Measurements from ENCODE around the gene ASB6. TPM values are rescaled to one million over a fixed set of nuclear protein-coding genes. Genes with fewer than 3 reads are reported as not detected.

The ASB6 gene
- polyA plus RNA-seq, 1 of the 3 experiments (the other 2 are of a cell fraction) = 35.9 TPM

DNA sequence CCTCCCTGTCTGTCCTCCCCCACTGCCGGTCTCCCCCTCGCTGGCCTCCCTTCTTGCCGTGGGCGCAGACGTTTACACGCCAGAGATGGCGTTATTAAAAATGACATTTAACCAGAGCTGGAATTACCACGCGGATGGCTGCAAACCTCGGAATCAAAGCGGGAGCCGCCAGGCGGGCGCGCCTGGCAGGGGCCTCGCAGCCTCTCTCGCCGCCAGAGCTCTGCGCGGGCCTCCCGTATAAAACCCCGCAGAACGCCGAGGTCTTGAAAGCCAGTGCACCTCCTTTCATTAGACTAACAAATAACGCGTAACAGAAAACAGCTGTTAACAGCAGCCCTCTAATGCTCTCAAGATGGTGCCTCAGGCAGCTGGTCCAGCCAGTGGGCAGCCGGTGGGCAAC lies 33.7 kb upstream of the ASB6 start:
- Histone ChIP-seq H3K9me2 (no peaks in the 10 kb centered on the region), H3K27ac (ENCODE audit: low read depth in 2 of 2, low read length in 1 of 2) (peak overlapping the region in 1 of 2 experiments; percentile 86; a peak in 2 of 4 replicates), H4K20me1 (ENCODE audit: insufficient read depth) (no peaks in the 10 kb centered on the region), H3K4me3 (ENCODE audit: low read depth in 2 of 2, low read length in 1 of 2) (no peak overlapping the region; a peak in 1 of 4 replicates), H3K4me1 (ENCODE audit: control insufficient read depth in 1 of 2, insufficient read depth in 2 of 2, low read depth in 1 of 2, low read length in 1 of 2) (peaks cover 0 to 42% of the 10 kb centered on the region in 2 experiments; a peak in 2 of 4 replicates), H3K4me2 (no peak overlapping the region), H3K79me2 (ENCODE audit: insufficient read depth) (no peaks in the 10 kb centered on the region), H3F3A (replicated peaks; ENCODE audit: insufficient read depth) (no peaks in the 10 kb centered on the region), H3K27me3 (ENCODE audit: insufficient read depth) (peaks cover 14% of the 10 kb centered on the region; the same call in 1 of the 2 replicates), H2AFZ (ENCODE audit: low read depth) (no peak overlapping the region), H3K9ac (no peak overlapping the region), H3K36me3 (replicated peaks in 1 of 2; ENCODE audit: control insufficient read depth in 1 of 2, insufficient read depth in 2 of 2, low read length in 1 of 2) (no peaks in the 10 kb centered on the region), H3K9me3 (no peaks in the 10 kb centered on the region)
- CTCF ChIA-PET = interaction anchor here (0.9 to 4.2 kb wide), 7 partner anchors 9 to 119 kb away, joined by 3 to 36 read pairs (median 6); partner anchors contain the start of gene ASB6
- POLR2A ChIA-PET = interaction anchor here (0.7 to 1.3 kb wide), 4 partner anchors 9 to 24 kb away, joined by 3 to 7 read pairs (median 4); partner anchors contain the start of gene PRRX2
- 58% methylated on average over 26 of the region's 27 CpGs for WGBS (ENCODE audit: low lambda C conversion rate)
- DNase-seq = peak; percentile 88
- TF ChIP-seq, protein P1, sequence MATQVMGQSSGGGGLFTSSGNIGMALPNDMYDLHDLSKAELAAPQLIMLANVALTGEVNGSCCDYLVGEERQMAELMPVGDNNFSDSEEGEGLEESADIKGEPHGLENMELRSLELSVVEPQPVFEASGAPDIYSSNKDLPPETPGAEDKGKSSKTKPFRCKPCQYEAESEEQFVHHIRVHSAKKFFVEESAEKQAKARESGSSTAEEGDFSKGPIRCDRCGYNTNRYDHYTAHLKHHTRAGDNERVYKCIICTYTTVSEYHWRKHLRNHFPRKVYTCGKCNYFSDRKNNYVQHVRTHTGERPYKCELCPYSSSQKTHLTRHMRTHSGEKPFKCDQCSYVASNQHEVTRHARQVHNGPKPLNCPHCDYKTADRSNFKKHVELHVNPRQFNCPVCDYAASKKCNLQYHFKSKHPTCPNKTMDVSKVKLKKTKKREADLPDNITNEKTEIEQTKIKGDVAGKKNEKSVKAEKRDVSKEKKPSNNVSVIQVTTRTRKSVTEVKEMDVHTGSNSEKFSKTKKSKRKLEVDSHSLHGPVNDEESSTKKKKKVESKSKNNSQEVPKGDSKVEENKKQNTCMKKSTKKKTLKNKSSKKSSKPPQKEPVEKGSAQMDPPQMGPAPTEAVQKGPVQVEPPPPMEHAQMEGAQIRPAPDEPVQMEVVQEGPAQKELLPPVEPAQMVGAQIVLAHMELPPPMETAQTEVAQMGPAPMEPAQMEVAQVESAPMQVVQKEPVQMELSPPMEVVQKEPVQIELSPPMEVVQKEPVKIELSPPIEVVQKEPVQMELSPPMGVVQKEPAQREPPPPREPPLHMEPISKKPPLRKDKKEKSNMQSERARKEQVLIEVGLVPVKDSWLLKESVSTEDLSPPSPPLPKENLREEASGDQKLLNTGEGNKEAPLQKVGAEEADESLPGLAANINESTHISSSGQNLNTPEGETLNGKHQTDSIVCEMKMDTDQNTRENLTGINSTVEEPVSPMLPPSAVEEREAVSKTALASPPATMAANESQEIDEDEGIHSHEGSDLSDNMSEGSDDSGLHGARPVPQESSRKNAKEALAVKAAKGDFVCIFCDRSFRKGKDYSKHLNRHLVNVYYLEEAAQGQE (IDR thresholded peaks at IDR 0.05; ENCODE audit: low read depth, low read length) = no peak
- TF ChIP-seq GATA2 (CRISPR knock-in tag; IDR thresholded peaks at IDR 0.05) (no peak), CHD2 (IDR thresholded peaks at IDR 0.05; ENCODE audit: low read length, partially characterized antibody) (peak; percentile 24), MXI1 (IDR thresholded peaks at IDR 0.05; ENCODE audit: low read depth, low read length) (peak; percentile 69; the same call in 1 of the 2 replicates)

DNA sequence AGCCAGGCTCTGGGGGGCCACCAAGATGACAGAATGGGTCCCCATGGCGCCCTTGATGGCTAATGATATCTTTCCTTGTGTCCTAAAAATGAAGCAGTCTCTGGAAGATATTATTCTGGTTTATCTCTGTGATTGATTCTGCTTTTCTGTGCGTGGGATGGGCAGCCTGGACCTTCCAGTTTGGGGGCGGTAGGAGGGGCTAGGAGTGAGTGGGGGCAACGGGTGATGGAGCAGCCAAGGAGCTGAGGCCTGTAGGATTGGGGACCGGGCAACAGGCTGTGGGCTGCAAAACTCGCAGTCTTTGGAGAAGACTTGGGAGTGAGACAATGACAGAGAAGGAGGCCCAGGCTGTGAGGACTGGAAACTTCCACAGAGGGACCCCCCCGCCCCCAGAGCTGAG lies 32.3 kb upstream of the ASB6 start:
- 68% methylated on average over 7 of the region's 7 CpGs for WGBS (ENCODE audit: low lambda C conversion rate)
- H3K9me2 ChIP-seq = no peaks in the 10 kb centered on the region
- POLR2A ChIA-PET = interaction anchor here (1.3 kb wide), 1 partner anchor 23 kb away, joined by 5 read pairs; no protein-coding TSS in a partner anchor
- H3K79me2 ChIP-seq (ENCODE audit: insufficient read depth) = no peaks in the 10 kb centered on the region
- H3K9me3 ChIP-seq = no peaks in the 10 kb centered on the region
- no peak overlapping the region for H3K4me2 ChIP-seq
- H3K27ac ChIP-seq (ENCODE audit: low read depth in 2 of 2, low read length in 1 of 2) = peak overlapping the region in 1 of 2 experiments; percentile 86; a peak in 1 of 4 replicates
- TF ChIP-seq, protein P2, sequence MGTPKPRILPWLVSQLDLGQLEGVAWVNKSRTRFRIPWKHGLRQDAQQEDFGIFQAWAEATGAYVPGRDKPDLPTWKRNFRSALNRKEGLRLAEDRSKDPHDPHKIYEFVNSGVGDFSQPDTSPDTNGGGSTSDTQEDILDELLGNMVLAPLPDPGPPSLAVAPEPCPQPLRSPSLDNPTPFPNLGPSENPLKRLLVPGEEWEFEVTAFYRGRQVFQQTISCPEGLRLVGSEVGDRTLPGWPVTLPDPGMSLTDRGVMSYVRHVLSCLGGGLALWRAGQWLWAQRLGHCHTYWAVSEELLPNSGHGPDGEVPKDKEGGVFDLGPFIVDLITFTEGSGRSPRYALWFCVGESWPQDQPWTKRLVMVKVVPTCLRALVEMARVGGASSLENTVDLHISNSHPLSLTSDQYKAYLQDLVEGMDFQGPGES (IDR thresholded peaks at IDR 0.05; ENCODE audit: low read depth, low read length) = no peak
- no peak overlapping the region for H3K9ac ChIP-seq
- H3K36me3 ChIP-seq (replicated peaks in 1 of 2; ENCODE audit: control insufficient read depth in 1 of 2, insufficient read depth in 2 of 2, low read length in 1 of 2) = no peaks in the 10 kb centered on the region
- H4K20me1 ChIP-seq (ENCODE audit: insufficient read depth) = no peaks in the 10 kb centered on the region
- H3K4me1 ChIP-seq (ENCODE audit: control insufficient read depth in 1 of 2, insufficient read depth in 2 of 2, low read depth in 1 of 2, low read length in 1 of 2) = peaks cover 0 to 42% of the 10 kb centered on the region in 2 experiments; a peak in 2 of 4 replicates
- no peak for DNase-seq
- H3K4me3 ChIP-seq (ENCODE audit: low read depth in 2 of 2, low read length in 1 of 2) = no peak overlapping the region
- H3F3A ChIP-seq (replicated peaks; ENCODE audit: insufficient read depth) = peaks cover 1% of the 10 kb centered on the region
- CTCF ChIA-PET = interaction anchor here (1.0 to 4.2 kb wide), 8 partner anchors 32 to 121 kb away, joined by 3 to 36 read pairs (median 5); partner anchors contain the start of genes ASB6 and C9orf50
- H3K27me3 ChIP-seq (ENCODE audit: insufficient read depth) = peaks cover 14% of the 10 kb centered on the region; the same call in 1 of the 2 replicates
- no peak overlapping the region for H2AFZ ChIP-seq (ENCODE audit: low read depth)
